Mucosa of stomach (tissue), 1 donor: ENCODE measurements around the gene GH2.
A peak's percentile ranks its signal among the peaks of the same experiment; 100 is the strongest.

Source experiments
- H3K27me3 ChIP-seq: one replicate; pipeline ENCODE4 v1.7.0; 2013; ENCODE audit warnings: mild to moderate bottlenecking, low read length; ENCODE audit not compliant: control insufficient read depth, insufficient read depth
- H3K36me3 ChIP-seq: one replicate; pipeline ENCODE4 v1.7.0; 2013; ENCODE audit warnings: low read length; ENCODE audit not compliant: control insufficient read depth, insufficient read depth
- H3K4me1 ChIP-seq: one replicate; pipeline ENCODE4 v1.7.0; 2013; ENCODE audit warnings: mild to moderate bottlenecking, low read length; ENCODE audit not compliant: control insufficient read depth, insufficient read depth
- H3K4me3 ChIP-seq: one replicate; pipeline ENCODE4 v1.7.0; 2013; ENCODE audit warnings: low read length
- H3K9ac ChIP-seq: one replicate; pipeline ENCODE4 v1.7.0; 2013; ENCODE audit warnings: mild to moderate bottlenecking, low read length, moderate library complexity
- H3K9me3 ChIP-seq: one replicate; pipeline ENCODE4 v1.7.0; 2013; ENCODE audit warnings: mild to moderate bottlenecking, low read length, moderate library complexity; ENCODE audit not compliant: control insufficient read depth
- donor health status: Pancreatic carcinoma.

GH2 gene

DNA sequence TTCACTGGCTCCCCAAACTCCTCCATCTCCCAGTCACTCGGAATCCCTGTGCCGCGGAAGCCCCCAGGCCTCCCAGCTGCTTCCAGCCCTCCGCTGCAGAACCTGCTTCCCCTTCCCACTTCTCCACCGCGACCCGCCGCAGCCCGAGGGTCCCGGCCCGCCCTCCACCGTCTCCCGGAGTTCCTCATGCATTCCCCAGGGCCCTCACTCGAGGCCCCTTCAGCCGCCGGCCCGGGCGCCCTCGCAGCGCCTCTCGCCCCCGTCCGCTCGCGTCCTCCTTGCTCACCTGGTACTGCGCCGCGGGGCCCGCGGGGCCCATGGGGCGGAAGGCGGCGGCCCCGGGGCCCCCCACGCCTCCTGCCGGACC lies 39.6 kb downstream of the GH2 start:
- Histone ChIP-seq H3K36me3 (no peaks in the 10 kb centered on the region), H3K4me3 (peak overlapping the region; percentile 86), H3K4me1 (peaks cover 36% of the 10 kb centered on the region), H3K9me3 (no peaks in the 10 kb centered on the region), H3K27me3 (no peaks in the 10 kb centered on the region), H3K9ac (peak overlapping the region; percentile 91)

DNA sequence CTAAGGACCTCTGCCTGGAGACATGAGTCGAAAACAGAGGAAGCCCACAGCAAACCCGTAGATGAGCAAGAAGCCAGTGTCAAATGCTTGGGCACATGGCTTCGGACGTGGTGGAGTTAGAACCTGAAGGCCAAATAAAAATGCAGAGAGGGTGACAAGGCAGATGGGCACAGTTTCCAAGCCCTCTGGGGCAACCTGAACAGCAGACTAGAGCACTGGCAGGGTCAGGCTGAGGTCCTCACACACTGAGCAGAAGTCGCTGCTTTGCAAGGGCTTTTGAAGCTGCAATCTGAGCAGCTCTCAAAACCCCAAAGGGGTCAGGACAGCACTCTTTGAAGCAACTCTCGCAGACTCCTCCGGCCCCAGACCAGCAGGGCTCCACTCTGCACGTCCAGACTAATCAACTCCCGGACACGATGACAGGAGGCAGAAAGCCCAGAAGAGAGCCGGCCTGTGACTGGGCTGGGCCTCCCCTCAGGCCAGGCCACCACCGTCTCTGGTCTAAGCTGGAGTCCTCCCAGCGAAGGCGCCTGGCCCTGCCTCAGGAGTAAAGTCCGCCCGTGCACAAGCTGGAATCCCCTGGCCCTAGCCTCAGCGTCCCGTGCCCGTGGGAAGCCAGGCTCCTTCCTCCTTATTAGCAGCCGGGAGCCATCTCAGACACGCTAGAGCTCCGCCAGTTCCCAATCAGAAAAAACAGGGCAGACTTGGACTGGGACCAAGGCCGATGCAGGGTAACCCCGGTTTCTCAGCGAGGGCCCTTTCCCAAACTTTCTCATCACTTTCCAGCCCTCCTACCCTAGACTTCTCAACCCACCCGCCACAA lies 40.2 kb downstream of the GH2 start:
- Histone ChIP-seq H3K4me3 (peak overlapping the region; percentile 86), H3K9me3 (no peaks in the 10 kb centered on the region), H3K4me1 (peaks cover 36% of the 10 kb centered on the region), H3K36me3 (no peaks in the 10 kb centered on the region), H3K27me3 (no peaks in the 10 kb centered on the region), H3K9ac (peak overlapping the region; percentile 91)

DNA sequence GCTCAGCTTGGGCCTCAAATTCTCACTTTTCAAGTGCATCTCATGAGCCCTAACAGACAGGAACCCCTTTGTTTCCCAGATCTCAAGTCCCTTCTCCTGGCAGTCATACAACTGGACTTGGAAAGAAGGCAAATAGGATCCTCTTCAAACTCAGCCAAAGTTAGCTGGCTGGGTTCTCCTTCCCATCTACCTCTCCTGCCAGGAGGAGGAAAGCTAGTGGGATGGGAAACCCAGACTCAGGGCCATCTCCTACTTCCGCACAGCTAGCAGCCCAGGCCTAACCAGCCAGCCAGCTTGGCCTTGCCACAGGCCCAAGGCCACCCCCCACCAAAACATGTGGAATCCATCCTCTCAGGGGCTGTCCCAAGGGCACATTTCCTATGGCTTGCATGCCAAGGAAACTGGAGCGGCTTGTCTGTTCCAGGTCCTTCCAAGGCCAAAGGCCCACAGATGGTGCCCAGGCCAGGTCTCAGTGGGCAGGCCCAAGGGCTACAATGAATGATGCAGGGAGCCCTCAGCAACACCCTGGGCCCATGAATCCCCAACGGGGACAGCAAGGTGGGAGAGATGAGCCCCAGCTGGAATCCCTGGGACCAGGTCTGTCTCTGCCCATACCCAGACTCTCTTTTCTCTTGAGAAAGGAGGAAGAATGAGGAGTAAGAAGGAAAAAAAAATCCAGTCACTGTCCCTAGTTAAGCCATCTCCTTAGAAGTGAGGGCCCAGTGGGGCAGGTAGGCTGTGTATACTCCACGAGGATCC lies 41.0 kb downstream of the GH2 start:
- Histone ChIP-seq H3K36me3 (no peaks in the 10 kb centered on the region), H3K9ac (peak overlapping the region; percentile 91), H3K4me3 (peak overlapping the region; percentile 86), H3K27me3 (no peaks in the 10 kb centered on the region), H3K4me1 (peaks cover 36% of the 10 kb centered on the region), H3K9me3 (no peaks in the 10 kb centered on the region)

DNA sequence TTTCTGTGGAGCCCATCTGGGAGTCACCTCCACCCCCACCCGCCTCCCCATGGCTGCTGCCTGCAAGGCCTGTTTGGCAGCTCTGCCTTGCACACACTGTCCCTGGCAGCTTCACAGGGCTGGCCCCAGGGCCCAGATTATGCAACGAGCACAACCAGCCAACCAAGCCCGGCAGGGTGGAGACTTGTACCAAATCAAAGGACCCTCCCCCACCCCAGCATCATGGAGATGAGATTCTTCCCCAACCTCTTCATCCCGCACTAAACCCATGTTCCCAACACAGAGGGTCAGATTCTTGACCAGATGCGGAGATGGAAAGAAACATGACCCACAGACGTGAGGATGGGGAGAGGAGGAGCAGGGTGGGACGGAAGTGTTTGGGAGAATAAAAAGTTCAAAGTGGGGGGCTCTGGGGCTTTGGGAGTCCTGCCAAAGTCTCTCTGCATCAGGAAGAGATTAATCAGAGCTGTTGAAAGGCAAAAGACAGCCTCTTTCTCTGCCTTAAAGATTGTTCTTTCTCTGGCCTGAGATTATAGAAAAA lies 43.0 kb downstream of the GH2 start:
- Histone ChIP-seq H3K27me3 (no peaks in the 10 kb centered on the region), H3K9me3 (no peaks in the 10 kb centered on the region), H3K36me3 (peaks cover 4% of the 10 kb centered on the region), H3K4me1 (peaks cover 36% of the 10 kb centered on the region), H3K9ac (peak overlapping the region; percentile 40), H3K4me3 (no peak overlapping the region)

DNA sequence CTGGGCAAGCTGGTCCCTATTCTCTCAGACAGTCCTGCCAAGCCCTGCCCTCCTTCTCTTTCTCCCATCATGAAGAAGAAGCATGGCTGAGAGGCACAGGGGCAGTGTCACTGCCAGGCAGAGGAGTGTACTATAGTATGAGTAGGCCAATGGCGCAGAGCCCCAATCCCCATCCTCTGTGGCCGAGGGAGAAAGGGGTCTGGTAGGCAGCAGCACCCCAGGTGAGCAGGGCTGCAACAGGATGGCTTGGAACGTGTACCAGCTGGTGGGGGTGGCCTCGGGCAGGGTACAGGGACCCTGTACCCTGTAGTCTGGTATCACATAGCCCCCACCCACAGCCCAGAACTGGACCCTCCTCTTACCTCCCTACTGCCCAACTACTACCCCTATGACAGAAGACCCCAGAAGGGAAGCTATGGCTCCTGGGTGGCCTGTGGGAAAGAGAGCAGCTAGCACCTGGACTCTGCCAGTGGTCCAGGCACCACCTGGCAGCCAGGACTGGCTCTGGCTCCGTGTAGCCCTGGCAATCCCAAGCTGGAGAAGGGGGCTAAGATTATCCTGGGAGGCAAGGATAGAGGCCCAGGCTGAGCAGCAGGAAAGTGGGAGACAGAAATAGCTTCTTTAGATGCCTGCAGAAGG lies 43.7 kb downstream of the GH2 start:
- Histone ChIP-seq H3K9ac (peak overlapping the region; percentile 40), H3K9me3 (no peaks in the 10 kb centered on the region), H3K4me3 (no peak overlapping the region), H3K4me1 (peaks cover 36% of the 10 kb centered on the region), H3K27me3 (no peaks in the 10 kb centered on the region), H3K36me3 (peaks cover 10% of the 10 kb centered on the region)

DNA sequence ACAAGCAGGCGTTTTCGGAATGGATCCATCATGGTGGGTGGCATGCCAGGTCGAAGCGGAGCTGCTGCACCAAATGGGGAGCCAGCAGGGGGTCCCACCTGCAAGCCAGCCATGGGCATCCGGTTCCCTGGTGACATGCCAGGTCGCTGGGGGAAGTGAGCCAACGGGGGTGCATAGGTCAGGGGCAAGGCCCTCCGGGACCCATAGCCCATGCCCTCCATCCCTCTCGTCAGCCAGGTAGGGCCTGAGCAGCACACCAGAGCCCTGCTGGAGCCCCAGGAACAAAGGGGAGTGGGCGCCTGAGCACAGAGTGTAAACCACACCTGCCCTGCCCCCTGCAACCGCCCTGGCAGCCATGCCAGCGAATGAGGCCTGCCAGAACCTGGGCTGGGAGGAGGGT lies 44.3 kb downstream of the GH2 start:
- H3K4me1 ChIP-seq, result peaks cover 36% of the 10 kb centered on the region
- no peaks in the 10 kb centered on the region for H3K9me3 ChIP-seq
- no peaks in the 10 kb centered on the region for H3K27me3 ChIP-seq
- H3K36me3 ChIP-seq, result peaks cover 13% of the 10 kb centered on the region
- no peak overlapping the region for H3K4me3 ChIP-seq
- H3K9ac ChIP-seq, result no peak overlapping the region

DNA sequence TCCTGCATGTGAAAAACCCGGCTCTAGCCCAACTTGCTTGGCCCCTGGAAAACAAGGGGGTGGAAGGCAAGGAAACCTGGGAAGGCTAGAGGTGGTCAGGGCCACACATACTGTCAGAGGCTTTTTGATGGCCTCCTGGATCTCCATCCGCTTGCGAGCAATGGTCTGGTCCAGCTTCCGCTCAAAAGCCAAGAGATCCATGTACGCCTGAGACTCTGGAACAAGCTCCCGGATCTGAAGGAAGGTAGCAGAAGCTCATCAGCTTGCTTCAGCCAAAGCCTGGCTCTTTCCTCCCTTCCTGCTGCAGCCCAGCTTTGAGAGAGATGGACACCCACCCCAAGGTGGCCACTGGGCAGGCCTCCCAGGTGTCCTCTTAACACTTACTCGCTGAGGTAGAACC lies 44.9 kb downstream of the GH2 start:
- Histone ChIP-seq H3K36me3 (peaks cover 17% of the 10 kb centered on the region), H3K4me1 (peaks cover 36% of the 10 kb centered on the region), H3K4me3 (no peak overlapping the region), H3K9ac (no peak overlapping the region), H3K9me3 (no peaks in the 10 kb centered on the region), H3K27me3 (no peaks in the 10 kb centered on the region)

DNA sequence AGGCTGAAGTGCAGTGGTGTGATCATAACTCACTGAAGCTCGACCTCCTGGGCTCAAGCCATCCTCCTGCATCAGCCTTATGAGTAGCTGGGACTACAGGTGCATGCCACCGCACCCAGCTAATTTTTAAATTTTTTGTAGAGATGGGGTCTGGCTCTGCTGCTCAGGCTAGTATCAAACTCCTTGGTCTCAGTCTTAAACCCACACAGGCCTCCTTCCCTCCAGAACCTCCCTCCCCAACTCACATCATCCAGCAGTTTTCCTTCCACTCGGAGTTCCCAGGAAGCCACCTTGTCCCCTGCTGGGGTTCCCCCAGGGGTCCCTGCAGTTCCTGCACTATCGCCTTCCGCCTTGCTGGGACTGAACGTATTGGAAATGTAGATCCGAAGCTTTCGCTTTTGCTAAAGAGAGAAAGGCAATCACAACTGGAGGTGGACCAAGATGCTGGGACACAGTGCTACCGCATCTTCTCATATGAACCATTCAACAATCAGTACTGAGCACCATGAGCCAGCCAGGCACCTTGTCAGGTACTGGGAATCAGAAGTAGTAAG lies 46.5 kb downstream of the GH2 start:
- Histone ChIP-seq H3K4me3 (no peak overlapping the region), H3K4me1 (peaks cover 24% of the 10 kb centered on the region), H3K27me3 (no peaks in the 10 kb centered on the region), H3K9ac (no peak overlapping the region), H3K36me3 (peaks cover 25% of the 10 kb centered on the region), H3K9me3 (no peaks in the 10 kb centered on the region)

DNA sequence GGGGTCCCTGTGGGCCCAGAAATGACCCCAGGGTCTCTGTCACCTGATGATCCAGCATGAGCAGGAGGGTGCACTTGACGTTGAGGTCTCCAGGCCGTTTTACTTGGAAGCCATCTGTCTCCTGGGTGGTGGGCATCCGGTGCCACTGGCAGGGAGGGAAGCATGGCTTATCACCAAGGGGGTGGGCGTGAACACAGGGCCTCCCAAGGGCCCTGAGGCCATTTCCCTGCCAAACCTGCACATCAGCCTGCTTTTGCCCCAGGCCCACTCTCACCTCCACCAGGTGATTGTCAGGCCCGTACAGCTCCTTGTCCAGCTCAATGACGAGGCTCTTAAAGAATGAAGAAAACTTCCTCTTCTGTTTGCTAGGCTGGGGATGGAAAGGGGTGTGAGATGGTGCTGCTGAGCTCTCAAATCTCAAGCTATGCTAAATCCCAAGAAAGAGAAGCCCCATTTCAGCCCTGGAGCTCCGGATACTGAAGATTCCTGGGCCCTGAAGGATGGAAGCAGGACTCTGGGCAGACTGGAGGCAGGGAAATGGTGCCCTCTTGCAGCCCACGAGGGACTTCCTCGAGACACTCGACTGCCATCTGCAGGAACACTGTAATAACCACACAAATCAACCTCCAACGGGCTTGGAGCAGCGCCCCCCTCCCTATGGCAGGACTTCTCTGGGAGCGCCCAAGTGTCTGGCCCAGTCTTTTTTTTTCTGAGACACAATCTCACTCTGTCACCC lies 47.1 kb downstream of the GH2 start:
- Histone ChIP-seq H3K27me3 (no peaks in the 10 kb centered on the region), H3K9ac (no peak overlapping the region), H3K9me3 (no peaks in the 10 kb centered on the region), H3K36me3 (peaks cover 25% of the 10 kb centered on the region), H3K4me1 (peaks cover 18% of the 10 kb centered on the region), H3K4me3 (no peak overlapping the region)

DNA sequence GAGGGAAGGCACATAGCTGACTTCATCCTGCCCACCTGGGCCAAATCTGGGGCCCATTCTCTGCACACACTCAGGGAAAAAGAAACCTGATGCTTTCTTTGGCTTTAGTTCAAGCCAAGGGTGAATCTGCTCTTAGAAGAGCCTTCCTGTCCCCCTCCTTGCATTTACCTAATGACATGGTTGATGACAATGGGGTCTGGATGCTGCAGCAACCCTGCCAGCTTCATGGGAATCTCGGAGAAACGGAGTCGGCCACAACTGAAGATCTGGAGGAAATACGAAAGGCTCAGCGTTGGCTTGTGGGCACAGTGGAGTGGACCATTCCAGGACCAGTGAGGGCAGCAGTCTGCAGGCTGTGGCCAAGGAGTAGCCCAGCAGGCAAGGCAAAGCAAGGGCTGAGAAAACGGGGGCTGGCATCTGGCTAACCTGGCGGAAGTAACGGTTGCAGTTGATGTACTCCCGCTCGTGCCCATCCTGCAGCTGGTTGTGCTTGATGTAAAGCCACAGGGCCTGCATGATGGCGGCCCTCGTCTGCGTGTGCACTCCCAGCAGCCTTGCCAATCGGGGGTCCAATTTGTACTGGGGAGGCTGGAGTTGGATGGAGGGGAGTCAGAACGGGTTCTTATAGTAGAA lies 47.9 kb downstream of the GH2 start:
- H3K27me3 ChIP-seq, result no peaks in the 10 kb centered on the region
- H3K9me3 ChIP-seq, result no peaks in the 10 kb centered on the region
- no peak overlapping the region for H3K9ac ChIP-seq
- peaks cover 11% of the 10 kb centered on the region for H3K4me1 ChIP-seq
- peaks cover 25% of the 10 kb centered on the region for H3K36me3 ChIP-seq
- no peak overlapping the region for H3K4me3 ChIP-seq
